Measurements from ENCODE around the gene TTC34. TPM values are rescaled to one million over a fixed set of nuclear protein-coding genes. Genes with fewer than 3 reads are reported as not detected.

The TTC34 gene
- total and polyA plus RNA-seq, 2 of the 4 experiments (the other 2 are of a cell fraction) = under 0.01 to 0.09 TPM

GRCh38 chr1:2806591-2806990, 5.1 kb upstream of the TTC34 start:
- no TSS peak for BruUV-seq (replicated peaks)
- Histone ChIP-seq H3K23ac (ENCODE audit: low read depth, low read length) (no peak overlapping the region), H3K27me3 (ENCODE audit: control insufficient read depth, insufficient read depth, low read length) (no peaks in the 10 kb centered on the region), H2AK9ac (replicated peaks; ENCODE audit: low read depth, low read length, poor library complexity) (no peak overlapping the region), H2AFZ (replicated peaks; ENCODE audit: low read length, poor library complexity) (no peak overlapping the region), H3K36me3 (ENCODE audit: control insufficient read depth, insufficient read depth, low read length) (no peaks in the 10 kb centered on the region), H3K56ac (ENCODE audit: extremely low read depth, insufficient read depth, low read length) (no peak overlapping the region), H3K14ac (replicated peaks; ENCODE audit: low read depth, low read length) (no peak overlapping the region), H3K27ac (ENCODE audit: insufficient read depth, low read length) (no peak overlapping the region), H3K9ac (ENCODE audit: low read depth, low read length) (no peak overlapping the region), H2AK5ac (ENCODE audit: low read depth, low read length) (no peak overlapping the region), H2BK120ac (ENCODE audit: low read depth, low read length) (no peak overlapping the region), H3K4me3 (ENCODE audit: insufficient read depth, low read depth, low read length) (no peak overlapping the region), H2BK5ac (ENCODE audit: low read depth, low read length, poor library complexity, severe bottlenecking) (no peak overlapping the region), H3K18ac (ENCODE audit: low read depth, low read length) (no peak overlapping the region), H4K20me1 (ENCODE audit: insufficient read depth, low read length) (no peaks in the 10 kb centered on the region), H3K4me1 (ENCODE audit: control insufficient read depth, insufficient read depth, low read length) (no peaks in the 10 kb centered on the region), H3K79me1 (ENCODE audit: low read depth in 1 of 2, low read length in 2 of 2) (no peaks in the 10 kb centered on the region), H4K91ac (ENCODE audit: insufficient read depth, low read depth, low read length) (no peak overlapping the region), H4K8ac (ENCODE audit: low read depth in 2 of 2, low read length in 2 of 2) (no peak overlapping the region), H4K5ac (ENCODE audit: low read depth, low read length) (no peak overlapping the region), H3K4me2 (ENCODE audit: low read depth, low read length) (no peak overlapping the region), H2BK15ac (ENCODE audit: low read depth, low read length) (no peak overlapping the region), H2BK20ac (ENCODE audit: low read depth, low read length) (no peak overlapping the region), H3K9me1 (ENCODE audit: insufficient read depth, low read length) (no peaks in the 10 kb centered on the region), H3K9me3 (ENCODE audit: control insufficient read depth, insufficient read depth, low read length) (peaks cover 67% of the 10 kb centered on the region), H3K4ac (ENCODE audit: low read depth, low read length) (no peak overlapping the region)
- intact Hi-C loops (cut with micrococcal nuclease) (no loop called here), in situ Hi-C loops (cut with MboI; ENCODE audit: low sequenced_read_pairs) (no loop called here), dilution Hi-C loops (cut with HindIII; ENCODE audit: low sequenced_read_pairs, unreplicated experiment) (no loop called here)
- DNase-seq = no peak
- WGBS, 2 experiments (ENCODE audit: extremely low coverage in 2 of 2, insufficient read length in 1 of 2) = no CpG with 5 or more reads among the region's 15 CpGs
- CTCF ChIA-PET = no interaction called here
- TF ChIP-seq RAD21 (IDR thresholded peaks at IDR 0.05; ENCODE audit: low read length) = no peak
- no peak for TF ChIP-seq MAZ (IDR thresholded peaks at IDR 0.05; ENCODE audit: borderline replicate concordance, low read depth, low read length)
- no peak for TF ChIP-seq USF2 (IDR thresholded peaks at IDR 0.05; ENCODE audit: low read depth, low read length)
- no peak for TF ChIP-seq CTCF (conservative IDR thresholded peaks at IDR 0.05; ENCODE audit: low read depth, low read length)
- TF ChIP-seq, protein P1, sequence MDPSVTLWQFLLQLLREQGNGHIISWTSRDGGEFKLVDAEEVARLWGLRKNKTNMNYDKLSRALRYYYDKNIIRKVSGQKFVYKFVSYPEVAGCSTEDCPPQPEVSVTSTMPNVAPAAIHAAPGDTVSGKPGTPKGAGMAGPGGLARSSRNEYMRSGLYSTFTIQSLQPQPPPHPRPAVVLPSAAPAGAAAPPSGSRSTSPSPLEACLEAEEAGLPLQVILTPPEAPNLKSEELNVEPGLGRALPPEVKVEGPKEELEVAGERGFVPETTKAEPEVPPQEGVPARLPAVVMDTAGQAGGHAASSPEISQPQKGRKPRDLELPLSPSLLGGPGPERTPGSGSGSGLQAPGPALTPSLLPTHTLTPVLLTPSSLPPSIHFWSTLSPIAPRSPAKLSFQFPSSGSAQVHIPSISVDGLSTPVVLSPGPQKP (IDR thresholded peaks at IDR 0.05; ENCODE audit: borderline replicate concordance, low read depth, low read length) = no peak
- TF ChIP-seq MAFK (IDR thresholded peaks at IDR 0.05; ENCODE audit: low read depth, low read length) = no peak
- no peak for TF ChIP-seq BHLHE40 (IDR thresholded peaks at IDR 0.05; ENCODE audit: low read depth, low read length)
- TF ChIP-seq POLR2A (IDR thresholded peaks at IDR 0.05; ENCODE audit: low read depth, low read length) = no peak
- ATAC-seq (ENCODE audit: low read depth) = no peak
- POLR2A ChIA-PET (ENCODE audit: unreplicated experiment) = no interaction called here
